ENCODE results near the gene MRPL17.

Gene MRPL17

GRCh38 chr11:6681949-6682348 is 1.2 kb downstream of the MRPL17 start:
- peak; percentile 14 for DNase-seq

- DNase-seq: no peak
These were observed 1.6 kb downstream of the MRPL17 start for GRCh38 chr11:6681505-6681904.

- DNase-seq: no peak
These were observed 6.1 kb downstream of the MRPL17 start for GRCh38 chr11:6677018-6677417.

GRCh38 chr11:6674862-6675261 is 8.3 kb downstream of the MRPL17 start:
- DNase-seq: no peak

- no peak for DNase-seq
These were observed 8.9 kb downstream of the MRPL17 start for GRCh38 chr11:6674219-6674597.

- no peak for DNase-seq
These were observed 9.5 kb downstream of the MRPL17 start for GRCh38 chr11:6673523-6674218.

- no peak for DNase-seq
These were observed 11.1 kb downstream of the MRPL17 start for GRCh38 chr11:6671991-6672390.

GRCh38 chr11:6670202-6670830 is 12.8 kb downstream of the MRPL17 start:
- DNase-seq: no peak

- peak; percentile 55 for DNase-seq
These were observed 15.3 kb downstream of the MRPL17 start for GRCh38 chr11:6667733-6668374.

GRCh38 chr11:6666302-6667183 is 16.6 kb downstream of the MRPL17 start:
- DNase-seq: no peak

GRCh38 chr11:6664551-6664950 is 18.6 kb downstream of the MRPL17 start:
- no peak for DNase-seq

- no peak for DNase-seq
These were observed 19.2 kb downstream of the MRPL17 start for GRCh38 chr11:6663794-6664469.

GRCh38 chr11:6660712-6661111 is 22.4 kb downstream of the MRPL17 start:
- DNase-seq: no peak

- no peak for DNase-seq
These were observed 24.5 kb downstream of the MRPL17 start for GRCh38 chr11:6658647-6659046.

GRCh38 chr11:6657346-6657745 is 25.8 kb downstream of the MRPL17 start:
- DNase-seq: no peak

- no peak for DNase-seq
These were observed 26.2 kb downstream of the MRPL17 start for GRCh38 chr11:6656936-6657335.

GRCh38 chr11:6656584-6656915 is 26.6 kb downstream of the MRPL17 start:
- DNase-seq: no peak

GRCh38 chr11:6655790-6656583 is 27.2 kb downstream of the MRPL17 start, which contains the start of gene DCHS1:
TSS of gene DCHS1 (minus strand) at chr11:6655809. CDS start at chr11:6641613, 14,196 bp downstream.
- DNase-seq: peak; percentile 72

- DNase-seq: peak; percentile 49
These were observed 27.9 kb downstream of the MRPL17 start for GRCh38 chr11:6655020-6655789.

GRCh38 chr11:6654281-6655019 is 28.7 kb downstream of the MRPL17 start:
- DNase-seq: no peak
